NB4 (cell line): ENCODE measurements around the gene MSN.

Experiments
- DNase-seq: peaks from one replicate; pipeline ENCODE4 v3.0.0; 2010; ENCODE audit warnings: low read depth
- H3K4me3 ChIP-seq: one replicate; pipeline ENCODE4 v1.5.1; 2011; ENCODE audit warnings: mild to moderate bottlenecking, low read depth, low read length, moderate library complexity
- CTCF ChIP-seq: IDR thresholded peaks from one replicate; pipeline ENCODE4 v1.5.1; 2012; ENCODE audit warnings: low read depth, low read length
- MYC ChIP-seq: IDR thresholded peaks from 2 replicates; pipeline ENCODE4 v1.6.1; 2011; ENCODE audit warnings: low read depth, low read length
- POLR2A ChIP-seq: IDR thresholded peaks from 2 replicates; pipeline ENCODE4 v1.6.1; 2011; ENCODE audit warnings: mild to moderate bottlenecking; ENCODE audit not compliant: insufficient read length; ENCODE audit errors: extremely low read depth
- TF ChIP-seq, protein P1 (sequence below): IDR thresholded peaks from 2 replicates; pipeline ENCODE4 v1.6.1; 2011; ENCODE audit warnings: low read depth, low read length

MSN gene

DNA sequence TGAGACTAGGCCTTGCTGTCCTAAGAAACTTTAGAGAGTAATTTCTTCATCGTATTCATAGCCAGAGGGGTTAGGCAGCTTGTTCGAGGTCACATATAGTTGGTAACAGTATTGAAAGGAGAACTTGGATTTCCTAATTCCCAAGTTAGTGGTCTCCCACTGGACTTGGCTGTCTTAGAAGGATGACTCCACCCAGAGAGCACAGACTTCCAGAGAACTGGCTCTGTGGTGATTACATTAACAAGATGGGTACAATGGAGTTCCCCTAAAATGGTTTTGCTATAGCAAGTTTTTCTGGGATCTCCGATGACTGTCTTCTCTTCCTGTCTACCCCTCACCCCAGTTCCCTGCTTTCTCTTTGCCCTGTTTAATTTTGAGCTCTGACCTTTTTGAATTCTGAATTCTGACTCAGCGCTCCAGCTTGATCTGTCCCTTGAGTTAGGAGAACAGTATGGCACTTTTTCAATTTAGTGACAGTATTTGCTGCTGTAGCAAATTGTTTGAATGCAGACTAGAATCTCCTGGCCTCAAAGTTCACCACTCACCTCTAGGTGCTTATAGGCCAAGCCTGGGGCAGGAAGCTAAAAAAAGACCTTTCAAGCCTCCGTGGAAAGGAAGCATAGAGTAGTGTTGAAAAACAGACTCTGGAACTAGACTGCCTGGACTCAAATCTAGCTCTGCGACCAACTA, 6.9 kb downstream of the MSN start:
- H3K4me3 ChIP-seq: peak overlapping the region; percentile 66
- no peak for DNase-seq

DNA sequence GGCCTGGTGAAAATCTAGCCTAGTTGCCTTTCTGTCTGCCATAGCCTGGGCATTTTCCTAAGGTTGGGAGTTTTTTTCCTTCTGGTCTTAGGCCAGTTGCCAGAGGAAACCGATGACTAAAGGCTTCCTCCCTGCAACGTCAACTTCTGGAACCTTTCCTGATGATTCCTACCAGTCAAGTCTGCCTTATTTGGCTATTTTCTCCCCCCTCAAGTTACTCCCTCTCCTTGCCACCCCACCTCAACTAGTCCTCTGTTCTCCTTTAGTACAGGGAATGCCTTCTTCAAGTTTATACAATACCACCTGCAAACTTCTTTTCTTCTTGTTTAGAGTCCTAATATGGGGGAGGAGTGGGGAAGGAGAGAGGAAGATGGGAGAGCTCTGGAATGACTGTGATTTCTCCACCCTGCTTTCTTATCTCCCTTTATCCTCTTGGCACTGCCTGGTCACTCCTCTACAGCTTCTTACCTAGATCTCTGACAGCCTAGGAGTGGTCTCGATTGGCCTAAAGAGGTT, 10.6 kb downstream of the MSN start:
- no peak overlapping the region for H3K4me3 ChIP-seq
- TF ChIP-seq POLR2A (no peak), MYC (no peak), CTCF (no peak)
- TF ChIP-seq, protein P1, sequence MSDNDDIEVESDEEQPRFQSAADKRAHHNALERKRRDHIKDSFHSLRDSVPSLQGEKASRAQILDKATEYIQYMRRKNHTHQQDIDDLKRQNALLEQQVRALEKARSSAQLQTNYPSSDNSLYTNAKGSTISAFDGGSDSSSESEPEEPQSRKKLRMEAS: no peak
- DNase-seq: no peak

More for the DNA sequence above, 6.9 kb downstream of the MSN start:
- TF ChIP-seq MYC: no peak

GRCh38 chrX:65679071-65679540, 11.7 kb downstream of the MSN start:
- no peak for TF ChIP-seq POLR2A
- TF ChIP-seq CTCF: no peak
- TF ChIP-seq, protein P1: no peak
- TF ChIP-seq MYC: no peak
- DNase-seq: peak; percentile 68
- peak overlapping the region; percentile 11 for H3K4me3 ChIP-seq

DNA sequence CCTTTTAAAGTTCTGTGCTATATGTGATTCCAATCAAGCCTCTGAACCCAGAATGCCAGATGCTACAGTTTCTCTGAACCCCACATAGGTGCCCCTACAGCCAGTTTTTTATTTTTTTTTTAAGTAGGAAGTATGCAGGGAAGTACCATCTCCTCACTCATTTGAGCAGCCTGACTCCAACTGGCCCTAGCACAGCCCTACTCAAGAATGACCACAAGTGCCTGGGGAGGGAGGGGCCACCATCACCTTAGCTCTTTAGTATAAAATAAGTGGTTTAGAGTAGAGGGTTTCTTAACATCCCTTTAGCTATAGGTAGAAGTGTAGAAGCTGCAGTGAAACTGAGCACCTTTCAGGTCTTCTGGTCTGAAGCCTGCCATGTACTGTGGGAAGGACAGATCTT, 14.4 kb downstream of the MSN start:
- TF ChIP-seq CTCF (no peak), POLR2A (no peak), MYC (no peak)
- TF ChIP-seq, protein P1: no peak
- no peak for DNase-seq
- no peak overlapping the region for H3K4me3 ChIP-seq

GRCh38 chrX:65685112-65685511, 17.7 kb downstream of the MSN start:
- no peak overlapping the region for H3K4me3 ChIP-seq
- DNase-seq: no peak
- TF ChIP-seq, protein P1: no peak
- TF ChIP-seq POLR2A (no peak), MYC (no peak), CTCF (no peak)

DNA sequence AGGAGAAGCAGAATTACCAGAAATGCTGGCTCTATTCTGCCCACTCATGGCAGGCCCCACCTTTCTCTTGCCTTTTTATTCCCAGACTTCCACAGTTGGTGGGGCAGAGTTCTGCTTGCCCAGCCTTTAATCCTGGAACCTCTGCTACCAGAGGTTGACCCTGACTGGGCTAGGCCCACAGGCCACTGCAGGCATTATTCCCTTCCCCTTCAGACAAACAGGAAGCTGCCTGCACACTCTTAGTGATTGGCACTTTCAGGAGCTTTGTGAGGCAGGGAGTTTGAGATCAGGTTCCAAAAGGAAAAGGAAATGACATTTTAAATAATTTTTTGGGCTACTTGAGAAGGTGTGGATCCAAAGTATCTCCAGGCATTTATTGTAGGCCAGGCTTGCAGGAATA, 18.8 kb downstream of the MSN start:
- H3K4me3 ChIP-seq: no peak overlapping the region
- peak; percentile 27 for DNase-seq
- TF ChIP-seq CTCF (no peak), MYC (no peak), POLR2A (no peak)
- TF ChIP-seq, protein P1: no peak
